HepG2 (cell line): ENCODE measurements around the gene TPRN. TPM values are rescaled to one million over a fixed set of nuclear protein-coding genes. Genes with fewer than 3 reads are reported as not detected.
A peak's percentile ranks its signal among the peaks of the same experiment; 100 is the strongest.

Source experiments
- FOXA1 ChIP-seq, 2 experiments: fragments of 450-650 bp in 1 of 2; sonication (generic) in 1 of 2; formaldehyde crosslinking in 1 of 2; IDR thresholded peaks; 2 replicates each; pipeline versions ENCODE4 v1.4.0 to v1.6.1; 2016 to 2020; ENCODE audit warnings: missing genetic modification reagents in 1 of 2
- GTF3A ChIP-seq: sonication (generic); formaldehyde crosslinking; conservative IDR thresholded peaks from 2 replicates; pipeline ENCODE4 v1.4.0; 2020; ENCODE audit warnings: mild to moderate bottlenecking, missing genetic modification reagents
- POLR2AphosphoS5 ChIP-seq: IDR thresholded peaks from 2 replicates; pipeline ENCODE4 v1.6.1; 2012; ENCODE audit warnings: low read depth, low read length
- SAFB2 ChIP-seq: sonication (generic); formaldehyde crosslinking; IDR thresholded peaks from 2 replicates; pipeline ENCODE4 v1.5.1; 2020; ENCODE audit warnings: missing genetic modification reagents, low read depth, mild to moderate bottlenecking, borderline replicate concordance
- UBTF ChIP-seq: sonication (generic); formaldehyde crosslinking; IDR thresholded peaks from 2 replicates; pipeline ENCODE4 v1.4.0; 2020; ENCODE audit warnings: mild to moderate bottlenecking, missing genetic modification reagents
- ZBTB38 ChIP-seq: sonication (generic); formaldehyde crosslinking; IDR thresholded peaks from 2 replicates; pipeline ENCODE4 v1.5.1; 2020; ENCODE audit warnings: mild to moderate bottlenecking, missing genetic modification reagents
- ZNF260 ChIP-seq: sonication (generic); formaldehyde crosslinking; IDR thresholded peaks from 2 replicates; pipeline ENCODE4 v1.4.0; 2020; ENCODE audit warnings: missing genetic modification reagents, low read depth, mild to moderate bottlenecking, borderline replicate concordance
- ZNF318 ChIP-seq: sonication (generic); formaldehyde crosslinking; IDR thresholded peaks from 2 replicates; pipeline ENCODE4 v1.4.0; 2020; ENCODE audit warnings: mild to moderate bottlenecking, missing genetic modification reagents
- ZNF574 ChIP-seq: sonication (generic); formaldehyde crosslinking; IDR thresholded peaks from 2 replicates; pipeline ENCODE4 v1.4.0; 2020; ENCODE audit warnings: missing genetic modification reagents
- polyA plus RNA-seq, 8 experiments: library from polyadenylated mRNA; depleted of rRNA in 3 of 8; stranded (reverse) in 7 of 8; unstranded in 1 of 8; fragments of >200 nt; fragmentation: Illumina TruSeq in 4 of 8; extraction: Trizol in 4 of 8; gene quantifications; 2 replicates each; pipeline versions ENCODE4 v1.2.1 to v1.2.3, GENCODE V29; 2011 to 2016; ENCODE audit warnings: low read depth in 4 of 8, missing spikeins in 1 of 8, mixed read lengths in 1 of 8; ENCODE audit not compliant: insufficient read depth in 1 of 8
- total RNA-seq, 5 experiments: library from RNA; depleted of rRNA; stranded (reverse); fragments of >200 nt; fragmentation: Illumina TruSeq; extraction: Trizol; gene quantifications; 2 replicates each; pipeline ENCODE4 v1.2.3, GENCODE V29; 2016; ENCODE audit warnings: low read depth in 1 of 5

The TPRN gene
- total and polyA plus RNA-seq, 2 of the 13 experiments (the other 11 are each of a cell fraction or from before 2014, with no cell fraction given), result 10.1 to 19.2 TPM

GRCh38 chr9:137243626-137244485 lies 43.3 kb upstream of the TPRN start (continued):
- TF ChIP-seq ZNF318 (CRISPR knock-in tag) (peak; percentile 83), ZBTB38 (peak; percentile 80), UBTF (CRISPR knock-in tag) (peak; percentile 34; the same call in 1 of the 2 replicates), FOXA1 (IDR thresholded peaks at IDR 0.05) (no peak), FOXA1 (CRISPR knock-in tag; IDR thresholded peaks at IDR 0.05) (no peak), POLR2AphosphoS5 (peak; percentile 82), SAFB2 (CRISPR knock-in tag) (peak; percentile 66; the same call in 1 of the 2 replicates), ZNF260 (CRISPR knock-in tag) (no peak), GTF3A (CRISPR knock-in tag) (0 out of 2 replicates have a peak, but pooled peaks have one; percentile 41), ZNF574 (CRISPR knock-in tag) (peak; percentile 9; the same call in 1 of the 2 replicates)
